ENCODE measurements around the gene PLEKHO1. TPM values are rescaled to one million over a fixed set of nuclear protein-coding genes. Genes with fewer than 3 reads are reported as not detected.
"Not testable (repeated sequence)": the region's sequence is repeated elsewhere in the genome, so short reads cannot be mapped to it uniquely, and the experiment has no call there.

Gene PLEKHO1
- 10 to 100 TPM; 45.4 to 59.3 (median 59.0) TPM for polyA plus RNA-seq (ENCODE audit: insufficient read length in 3 of 3)
- long read RNA-seq, donor 1, transcript PLEKHO1-201 (6 exons, 2,050 nt), result major isoform, 22 of 29 reads
- long read RNA-seq, donor 1, partial matches to known transcripts, result 0 of 29 reads
- long read RNA-seq, donor 1, other reads (novel, unspliced or antisense), result 0 of 29 reads
- long read RNA-seq, donor 2, transcript PLEKHO1-205 (5 exons, 1,025 nt), result minor isoform, 8 of 84 reads
- long read RNA-seq, donor 2, transcript PLEKHO1-201 (6 exons, 2,050 nt), result major isoform, 29 of 84 reads
- long read RNA-seq, donor 2, partial matches to known transcripts, result 46 of 84 reads
- long read RNA-seq, donor 2, other reads (novel, unspliced or antisense), result 0 of 84 reads
- long read RNA-seq, donor 3, transcript PLEKHO1-205 (5 exons, 1,025 nt), result minor isoform, 9 of 33 reads
- long read RNA-seq, donor 3, transcript PLEKHO1-201 (6 exons, 2,050 nt), result major isoform, 24 of 33 reads
- long read RNA-seq, donor 3, partial matches to known transcripts, result 0 of 33 reads
- long read RNA-seq, donor 3, other reads (novel, unspliced or antisense), result 0 of 33 reads
- long read RNA-seq, donor 4, transcript PLEKHO1-205 (5 exons, 1,025 nt), result minor isoform, 11 of 40 reads
- long read RNA-seq, donor 4, transcript PLEKHO1-201 (6 exons, 2,050 nt), result major isoform, 20 of 40 reads
- long read RNA-seq, donor 4, partial matches to known transcripts, result 6 of 40 reads
- long read RNA-seq, donor 4, other reads (novel, unspliced or antisense), result 0 of 40 reads
- long read RNA-seq, donor 5, transcript PLEKHO1-201 (6 exons, 2,050 nt), result major isoform, 8 of 11 reads
- long read RNA-seq, donor 5, partial matches to known transcripts, result 0 of 11 reads
- long read RNA-seq, donor 5, other reads (novel, unspliced or antisense), result 0 of 11 reads
- long read RNA-seq, donor 6, transcript PLEKHO1-205 (5 exons, 1,025 nt), result minor isoform, 8 of 25 reads
- long read RNA-seq, donor 6, transcript PLEKHO1-201 (6 exons, 2,050 nt), result major isoform, 15 of 25 reads
- long read RNA-seq, donor 6, partial matches to known transcripts, result 0 of 25 reads
- long read RNA-seq, donor 6, other reads (novel, unspliced or antisense), result 0 of 25 reads
- long read RNA-seq, donor 7, transcript PLEKHO1-201 (6 exons, 2,050 nt), result major isoform, 22 of 70 reads
- long read RNA-seq, donor 7, partial matches to known transcripts, result 43 of 70 reads
- long read RNA-seq, donor 7, other reads (novel, unspliced or antisense), result 0 of 70 reads
- long read RNA-seq, donor 8, transcript PLEKHO1-201 (6 exons, 2,050 nt), result minor isoform, 9 of 60 reads
- long read RNA-seq, donor 8, transcript PLEKHO1-205 (5 exons, 1,025 nt), result major isoform, 10 of 60 reads
- long read RNA-seq, donor 8, partial matches to known transcripts, result 41 of 60 reads
- long read RNA-seq, donor 8, other reads (novel, unspliced or antisense), result 0 of 60 reads
- long read RNA-seq, donor 9, transcript PLEKHO1-205 (5 exons, 1,025 nt), result minor isoform, 13 of 39 reads
- long read RNA-seq, donor 9, transcript PLEKHO1-201 (6 exons, 2,050 nt), result major isoform, 22 of 39 reads
- long read RNA-seq, donor 9, partial matches to known transcripts, result 0 of 39 reads
- long read RNA-seq, donor 9, other reads (novel, unspliced or antisense), result 0 of 39 reads
- long read RNA-seq, donor 10, transcript PLEKHO1-205 (5 exons, 1,025 nt), result minor isoform, 9 of 29 reads
- long read RNA-seq, donor 10, transcript PLEKHO1-201 (6 exons, 2,050 nt), result major isoform, 18 of 29 reads
- long read RNA-seq, donor 10, partial matches to known transcripts, result 0 of 29 reads
- long read RNA-seq, donor 10, other reads (novel, unspliced or antisense), result 0 of 29 reads
- long read RNA-seq, donor 11, transcript PLEKHO1-201 (6 exons, 2,050 nt), result major isoform, 18 of 26 reads
- long read RNA-seq, donor 11, transcript PLEKHO1-205 (5 exons, 1,025 nt), result minor isoform, 6 of 26 reads
- long read RNA-seq, donor 11, partial matches to known transcripts, result 0 of 26 reads
- long read RNA-seq, donor 11, other reads (novel, unspliced or antisense), result 0 of 26 reads
- long read RNA-seq, donor 12, transcript PLEKHO1-201 (6 exons, 2,050 nt), result major isoform, 29 of 44 reads
- long read RNA-seq, donor 12, transcript PLEKHO1-205 (5 exons, 1,025 nt), result minor isoform, 12 of 44 reads
- long read RNA-seq, donor 12, partial matches to known transcripts, result 0 of 44 reads
- long read RNA-seq, donor 12, other reads (novel, unspliced or antisense), result 0 of 44 reads
- long read RNA-seq, donor 13, transcript PLEKHO1-201 (6 exons, 2,050 nt), result major isoform, 7 of 10 reads
- long read RNA-seq, donor 13, partial matches to known transcripts, result 0 of 10 reads
- long read RNA-seq, donor 13, other reads (novel, unspliced or antisense), result 0 of 10 reads
- long read RNA-seq, donor 14, result 0 reads
- long read RNA-seq, donor 15, transcript PLEKHO1-201 (6 exons, 2,050 nt), result major isoform, 38 of 121 reads
- long read RNA-seq, donor 15, transcript PLEKHO1-206 (2 exons, 638 nt), result minor isoform, 5 of 121 reads
- long read RNA-seq, donor 15, transcript PLEKHO1-205 (5 exons, 1,025 nt), result minor isoform, 6 of 121 reads
- long read RNA-seq, donor 15, partial matches to known transcripts, result 64 of 121 reads
- long read RNA-seq, donor 15, other reads (novel, unspliced or antisense), result 5 of 121 reads
- long read RNA-seq, donor 16, transcript PLEKHO1-205 (5 exons, 1,025 nt), result minor isoform, 7 of 96 reads
- long read RNA-seq, donor 16, transcript PLEKHO1-201 (6 exons, 2,050 nt), result major isoform, 22 of 96 reads
- long read RNA-seq, donor 16, partial matches to known transcripts, result 65 of 96 reads
- long read RNA-seq, donor 16, other reads (novel, unspliced or antisense), result 0 of 96 reads

- DNase-seq, result peak; percentile 77
Measured at GRCh38 chr1:150149271-150150132, at the start of gene PLEKHO1. PLEKHO1 (plus strand) TSS chr1:150149916; CDS start chr1:150150258, 342 bp downstream.

- DNase-seq, result no peak
Measured at GRCh38 chr1:150102986-150103385, 46.7 kb upstream of the PLEKHO1 start.

GRCh38 chr1:150106341-150106740 is 43.4 kb upstream of the PLEKHO1 start:
- DNase-seq, result no peak

- DNase-seq, result no peak
Measured at GRCh38 chr1:150109586-150109985, 40.1 kb upstream of the PLEKHO1 start.

- no peak for DNase-seq
Measured at GRCh38 chr1:150110116-150110515, 39.6 kb upstream of the PLEKHO1 start.

- DNase-seq, result no peak
Measured at GRCh38 chr1:150111670-150112069, 38.0 kb upstream of the PLEKHO1 start.

GRCh38 chr1:150115121-150115520 is 34.6 kb upstream of the PLEKHO1 start:
- DNase-seq, result no peak

- no peak for DNase-seq
Measured at GRCh38 chr1:150118716-150119115, 31.0 kb upstream of the PLEKHO1 start.

- DNase-seq, result no peak
Measured at GRCh38 chr1:150121236-150121862, 28.4 kb upstream of the PLEKHO1 start.

GRCh38 chr1:150126811-150127210 is 22.9 kb upstream of the PLEKHO1 start:
- no peak for DNase-seq

GRCh38 chr1:150127464-150127863 is 22.3 kb upstream of the PLEKHO1 start:
- no peak for DNase-seq

GRCh38 chr1:150127868-150128267 is 21.8 kb upstream of the PLEKHO1 start:
- no peak for DNase-seq

GRCh38 chr1:150132372-150132771 is 17.3 kb upstream of the PLEKHO1 start:
- DNase-seq, result no peak

- DNase-seq, result no peak
Measured at GRCh38 chr1:150134537-150134936, 15.2 kb upstream of the PLEKHO1 start.

- not testable (repeated sequence) for DNase-seq
Measured at GRCh38 chr1:150135400-150135799, 14.3 kb upstream of the PLEKHO1 start.

GRCh38 chr1:150138044-150138443 is 11.7 kb upstream of the PLEKHO1 start:
- DNase-seq, result no peak

GRCh38 chr1:150141452-150141851 is 8.3 kb upstream of the PLEKHO1 start:
- DNase-seq, result no peak
